ENCODE measurements around the gene SLC12A3.

- TF ChIP-seq POLR2A (IDR thresholded peaks at IDR 0.05; ENCODE audit: low read length) (no peak), GATA1 (IDR thresholded peaks at IDR 0.05; ENCODE audit: low read depth, low read length) (no peak)
Measured at GRCh38 chr16:56880685-56881084, 15.7 kb downstream of the SLC12A3 start.

Data from erythroblast (primary cell).